HEK293 (cell line): ENCODE data around the gene NOLC1.

Source experiments
- CTCF ChIA-PET: fragments of 350-600 bp; formaldehyde crosslinking; extraction: SDS; loops from one replicate; lab custom pipeline; 2021; ENCODE audit warnings: antibody characterized with exemption; lab: Yijun Ruan, JAX
- POLR2A ChIA-PET: fragments of 300-600 bp; formaldehyde crosslinking; extraction: SDS; loops from one replicate; lab custom pipeline; 2020; ENCODE audit warnings: antibody characterized with exemption, inconsistent platforms; lab: Yijun Ruan, JAX
- H3K27ac ChIP-seq: fragments of 200-500 bp; sonication (Bioruptor generic); 2 replicates; pipeline ENCODE4 v1.5.1; 2014; ENCODE audit warnings: low read depth, low read length, control low read depth, inconsistent platforms; ENCODE audit errors: extremely low read depth
- H3K36me3 ChIP-seq, 2 experiments: fragments of 200-500 bp in 1 of 2; sonication (Bioruptor generic) in 1 of 2; 1 replicate in 1 of 2; 2 replicates in 1 of 2; pipeline ENCODE4 v1.5.1; 2014 to 2017; ENCODE audit warnings: inconsistent platforms in 2 of 2, low read length in 2 of 2; ENCODE audit not compliant: control insufficient read depth in 2 of 2, insufficient read depth in 1 of 2
- H3K4me1 ChIP-seq: fragments of 200-500 bp; sonication (Bioruptor generic); 2 replicates; pipeline ENCODE4 v1.5.1; 2014; ENCODE audit warnings: mild to moderate bottlenecking, low read length, inconsistent platforms; ENCODE audit not compliant: control insufficient read depth, insufficient read depth
- H3K4me3 ChIP-seq: 2 replicates; pipeline ENCODE4 v1.5.1; 2011; ENCODE audit warnings: low read depth, mild to moderate bottlenecking, control low read depth, low read length, moderate library complexity
- H3K9me3 ChIP-seq: fragments of 200-500 bp; sonication (Bioruptor generic); 2 replicates; pipeline ENCODE4 v1.5.1; 2014; ENCODE audit warnings: low read depth, low read length, inconsistent platforms; ENCODE audit not compliant: control insufficient read depth, insufficient read depth
- EGR2 ChIP-seq: fragments of 450-650 bp; formaldehyde crosslinking; IDR thresholded peaks from 2 replicates; pipeline ENCODE4 v1.5.1; 2016; ENCODE audit warnings: low read depth, missing biosample characterization, missing genetic modification characterization
- MYNN ChIP-seq: fragments of 450-650 bp; formaldehyde crosslinking; IDR thresholded peaks from 2 replicates; pipeline ENCODE4 v1.5.1; 2016; ENCODE audit warnings: missing biosample characterization, missing genetic modification characterization, borderline replicate concordance
- OSR2 ChIP-seq: fragments of 450-650 bp; formaldehyde crosslinking; IDR thresholded peaks from 2 replicates; pipeline ENCODE4 v1.5.1; 2016; ENCODE audit warnings: missing biosample characterization, missing genetic modification characterization
- SP2 ChIP-seq: fragments of 450-650 bp; formaldehyde crosslinking; IDR thresholded peaks from 2 replicates; pipeline ENCODE4 v1.5.1; 2016; ENCODE audit warnings: missing biosample characterization, missing genetic modification characterization
- TRIM28 ChIP-seq: IDR thresholded peaks from 2 replicates; pipeline ENCODE4 v1.6.1; 2011; ENCODE audit warnings: low read length, control low read depth, borderline replicate concordance
- ZFHX2 ChIP-seq: fragments of 450-650 bp; formaldehyde crosslinking; conservative IDR thresholded peaks from 2 replicates; pipeline ENCODE4 v1.5.1; 2016; ENCODE audit warnings: missing biosample characterization, missing genetic modification characterization
- ZNF121 ChIP-seq: fragments of 450-650 bp; formaldehyde crosslinking; IDR thresholded peaks from 2 replicates; pipeline ENCODE4 v1.5.1; 2016; ENCODE audit warnings: missing biosample characterization, missing genetic modification characterization
- ZNF16 ChIP-seq: fragments of 450-650 bp; formaldehyde crosslinking; IDR thresholded peaks from 2 replicates; pipeline ENCODE4 v1.5.1; 2016; ENCODE audit warnings: low read depth, missing biosample characterization, missing genetic modification characterization
- ZNF175 ChIP-seq: fragments of 450-650 bp; formaldehyde crosslinking; IDR thresholded peaks from 2 replicates; pipeline ENCODE4 v1.5.1; 2016; ENCODE audit warnings: missing biosample characterization, missing genetic modification characterization
- ZNF202 ChIP-seq: fragments of 450-650 bp; formaldehyde crosslinking; IDR thresholded peaks from 2 replicates; pipeline ENCODE4 v1.5.1; 2016; ENCODE audit warnings: missing biosample characterization, missing genetic modification characterization, borderline replicate concordance
- ZNF354C ChIP-seq: fragments of 450-650 bp; formaldehyde crosslinking; IDR thresholded peaks from 2 replicates; pipeline ENCODE4 v1.5.1; 2016; ENCODE audit warnings: missing biosample characterization, missing genetic modification characterization, low read depth, borderline replicate concordance
- ZNF404 ChIP-seq: fragments of 450-650 bp; formaldehyde crosslinking; IDR thresholded peaks from 2 replicates; pipeline ENCODE4 v1.5.1; 2017; ENCODE audit warnings: missing biosample characterization, missing genetic modification characterization
- ZNF544 ChIP-seq: fragments of 450-650 bp; formaldehyde crosslinking; IDR thresholded peaks from 2 replicates; pipeline ENCODE4 v1.5.0; 2017; ENCODE audit warnings: missing biosample characterization, missing genetic modification characterization
- ZNF560 ChIP-seq: fragments of 450-650 bp; formaldehyde crosslinking; IDR thresholded peaks from 2 replicates; pipeline ENCODE4 v1.5.1; 2017; ENCODE audit warnings: missing biosample characterization, missing genetic modification characterization, borderline replicate concordance
- ZNF670 ChIP-seq: fragments of 450-650 bp; formaldehyde crosslinking; IDR thresholded peaks from 2 replicates; pipeline ENCODE4 v1.5.1; 2016; ENCODE audit warnings: missing biosample characterization, missing genetic modification characterization, low read depth
- ZNF843 ChIP-seq: fragments of 450-650 bp; formaldehyde crosslinking; IDR thresholded peaks from 2 replicates; pipeline ENCODE4 v1.5.1; 2016; ENCODE audit warnings: missing biosample characterization, missing genetic modification characterization
- TF ChIP-seq, protein P1 (sequence below): fragments of 450-650 bp; formaldehyde crosslinking; IDR thresholded peaks from 2 replicates; pipeline ENCODE4 v1.5.1; 2017; ENCODE audit warnings: missing biosample characterization, missing genetic modification characterization

Gene NOLC1

GRCh38 chr10:102167861-102168260 is 15.7 kb downstream of the NOLC1 start (continued):
- TF ChIP-seq ZNF670 (tag by site-specific recombination) (no peak), TRIM28 (no peak), ZNF560 (tag by site-specific recombination) (no peak), ZNF354C (tag by site-specific recombination) (no peak)

DNA sequence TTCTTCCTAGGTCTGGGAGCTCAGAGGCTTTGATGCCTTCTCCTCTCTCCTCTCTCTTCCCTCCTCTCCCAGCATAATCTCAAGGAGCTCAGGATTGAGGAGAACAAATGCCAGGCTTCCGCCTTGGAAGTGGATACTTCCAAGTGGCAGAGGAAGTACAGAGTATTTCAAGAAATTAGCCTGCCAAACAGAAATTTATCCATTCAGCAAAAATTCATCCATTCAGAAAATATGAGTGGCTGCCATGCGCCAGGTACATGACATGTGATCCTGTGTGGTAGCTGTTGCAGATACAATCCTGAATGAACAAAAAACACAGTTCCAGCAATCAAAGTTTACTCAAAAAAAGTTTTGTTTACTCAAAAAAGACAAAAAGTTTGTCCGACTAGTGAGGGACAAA is 18.4 kb downstream of the NOLC1 start:
- Histone ChIP-seq H3K4me1 (no peaks in the 10 kb centered on the region), H3K36me3 (no peaks in the 10 kb centered on the region), H3K9me3 (no peaks in the 10 kb centered on the region), H3K4me3 (no peak overlapping the region), H3K27ac (no peak overlapping the region)
- ChIA-PET CTCF (interaction anchor here (0.6 to 3.7 kb wide), 11 partner anchors 18 to 551 kb away, joined by 3 to 40 read pairs (median 4); partner anchors contain the start of genes GBF1 and NOLC1), POLR2A (no interaction called here)
- TF ChIP-seq ZNF843 (no peak), SP2 (no peak), ZNF16 (tag by site-specific recombination) (no peak), ZNF544 (no peak), ZNF202 (tag by site-specific recombination) (no peak), OSR2 (tag by site-specific recombination) (no peak), ZNF404 (tag by site-specific recombination) (no peak)
- TF ChIP-seq, all 188 proteins: peak for 0

DNA sequence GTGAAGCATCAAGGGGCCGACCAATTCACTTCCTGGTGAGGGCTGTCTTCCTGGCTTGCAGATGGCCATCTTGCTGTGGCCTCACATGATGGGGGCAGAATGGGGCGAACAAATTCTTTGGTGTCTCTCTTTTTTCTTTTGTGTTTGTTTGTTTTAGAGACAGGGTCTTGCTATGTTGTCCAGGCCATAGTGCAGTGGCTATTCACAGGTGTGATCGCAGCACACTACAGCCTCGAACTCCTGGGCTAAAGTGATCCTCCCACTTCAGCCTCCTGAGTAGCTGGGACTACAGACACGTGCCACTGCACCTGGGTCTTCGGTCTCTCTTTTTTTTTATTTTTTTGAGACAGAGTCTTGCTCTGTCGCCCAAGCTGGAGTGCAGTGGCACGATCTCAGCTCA is 20.1 kb downstream of the NOLC1 start:
- Histone ChIP-seq H3K4me3 (no peak overlapping the region), H3K36me3 (no peaks in the 10 kb centered on the region), H3K4me1 (no peaks in the 10 kb centered on the region), H3K27ac (no peak overlapping the region), H3K9me3 (no peaks in the 10 kb centered on the region)
- ChIA-PET POLR2A (no interaction called here), CTCF (interaction anchor here (0.6 to 1.3 kb wide), 3 partner anchors 175 to 662 kb away, joined by 3 to 4 read pairs (median 3); no protein-coding TSS in a partner anchor)
- peak; percentile 85 for TF ChIP-seq ZNF121
- no peak for TF ChIP-seq ZNF175 (tag by site-specific recombination)

GRCh38 chr10:102175415-102175814 is 23.2 kb downstream of the NOLC1 start:
- Histone ChIP-seq H3K4me3 (no peak overlapping the region), H3K9me3 (no peaks in the 10 kb centered on the region), H3K4me1 (no peaks in the 10 kb centered on the region), H3K36me3 (no peaks in the 10 kb centered on the region), H3K27ac (no peak overlapping the region)
- TF ChIP-seq MYNN (tag by site-specific recombination) = peak; percentile 68; the same call in 1 of the 2 replicates
- TF ChIP-seq, protein P1, sequence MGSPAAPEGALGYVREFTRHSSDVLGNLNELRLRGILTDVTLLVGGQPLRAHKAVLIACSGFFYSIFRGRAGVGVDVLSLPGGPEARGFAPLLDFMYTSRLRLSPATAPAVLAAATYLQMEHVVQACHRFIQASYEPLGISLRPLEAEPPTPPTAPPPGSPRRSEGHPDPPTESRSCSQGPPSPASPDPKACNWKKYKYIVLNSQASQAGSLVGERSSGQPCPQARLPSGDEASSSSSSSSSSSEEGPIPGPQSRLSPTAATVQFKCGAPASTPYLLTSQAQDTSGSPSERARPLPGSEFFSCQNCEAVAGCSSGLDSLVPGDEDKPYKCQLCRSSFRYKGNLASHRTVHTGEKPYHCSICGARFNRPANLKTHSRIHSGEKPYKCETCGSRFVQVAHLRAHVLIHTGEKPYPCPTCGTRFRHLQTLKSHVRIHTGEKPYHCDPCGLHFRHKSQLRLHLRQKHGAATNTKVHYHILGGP (tag by site-specific recombination) = no peak
- ChIA-PET CTCF (no interaction called here), POLR2A (no interaction called here)

- ChIA-PET CTCF (interaction anchor here (0.7 to 1.9 kb wide), 3 partner anchors 15 to 168 kb away, joined by 3 to 5 read pairs (median 4); no protein-coding TSS in a partner anchor), POLR2A (no interaction called here)
- TF ChIP-seq EGR2 (peak; percentile 62), ZFHX2 (peak; percentile 64; the same call in 1 of the 2 replicates), ZNF16 (tag by site-specific recombination) (no peak)
- H3K27ac ChIP-seq = no peak overlapping the region
- H3K36me3 ChIP-seq = no peaks in the 10 kb centered on the region
- H3K9me3 ChIP-seq = no peaks in the 10 kb centered on the region
- no peak overlapping the region for H3K4me3 ChIP-seq
- H3K4me1 ChIP-seq = no peaks in the 10 kb centered on the region
Measured at GRCh38 chr10:102184606-102185005, 32.4 kb downstream of the NOLC1 start.
